Ishikawa (cell line): Measurements from ENCODE around the gene MACROH2A2.

Experiments
- CEBPB ChIP-seq: IDR thresholded peaks from 2 replicates; pipeline ENCODE4 v1.6.1; 2012
- CREB1 ChIP-seq: IDR thresholded peaks from 2 replicates; pipeline ENCODE4 v1.6.1; 2012; ENCODE audit warnings: low read depth
- EGR1 ChIP-seq: IDR thresholded peaks from 2 replicates; pipeline ENCODE4 v1.6.1; 2012
- EP300 ChIP-seq: IDR thresholded peaks from 2 replicates; pipeline ENCODE4 v1.6.1; 2012; ENCODE audit warnings: borderline replicate concordance
- FOXM1 ChIP-seq: IDR thresholded peaks from 2 replicates; pipeline ENCODE4 v1.6.1; 2012; ENCODE audit warnings: low read depth, borderline replicate concordance
- NFIC ChIP-seq: IDR thresholded peaks from 2 replicates; pipeline ENCODE4 v1.6.1; 2012
- RAD21 ChIP-seq: IDR thresholded peaks from 2 replicates; pipeline ENCODE4 v1.6.1; 2012; ENCODE audit warnings: low read depth
- REST ChIP-seq: IDR thresholded peaks from 2 replicates; pipeline ENCODE4 v1.6.1; 2012; ENCODE audit warnings: low read depth, mild to moderate bottlenecking
- TAF1 ChIP-seq: IDR thresholded peaks from 2 replicates; pipeline ENCODE4 v1.6.1; 2012; ENCODE audit warnings: low read depth, mild to moderate bottlenecking
- TCF12 ChIP-seq: IDR thresholded peaks from 2 replicates; pipeline ENCODE4 v1.6.1; 2012; ENCODE audit warnings: low read depth
- TEAD4 ChIP-seq: IDR thresholded peaks from 2 replicates; pipeline ENCODE4 v1.6.1; 2012
- YY1 ChIP-seq: IDR thresholded peaks from 2 replicates; pipeline ENCODE4 v1.6.1; 2012; ENCODE audit warnings: low read depth
- ZBTB7A ChIP-seq: IDR thresholded peaks from 2 replicates; pipeline ENCODE4 v1.6.1; 2012; ENCODE audit warnings: low read depth
- TF ChIP-seq, protein P1 (sequence below): IDR thresholded peaks from 2 replicates; pipeline ENCODE4 v1.6.1; 2012
- TF ChIP-seq, protein P2 (sequence below): IDR thresholded peaks from 2 replicates; pipeline ENCODE4 v1.6.1; 2012

MACROH2A2 gene

GRCh38 chr10:70051848-70052247, 798 bp upstream of the MACROH2A2 start:
- TF ChIP-seq, protein P1, sequence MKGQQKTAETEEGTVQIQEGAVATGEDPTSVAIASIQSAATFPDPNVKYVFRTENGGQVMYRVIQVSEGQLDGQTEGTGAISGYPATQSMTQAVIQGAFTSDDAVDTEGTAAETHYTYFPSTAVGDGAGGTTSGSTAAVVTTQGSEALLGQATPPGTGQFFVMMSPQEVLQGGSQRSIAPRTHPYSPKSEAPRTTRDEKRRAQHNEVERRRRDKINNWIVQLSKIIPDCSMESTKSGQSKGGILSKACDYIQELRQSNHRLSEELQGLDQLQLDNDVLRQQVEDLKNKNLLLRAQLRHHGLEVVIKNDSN = no peak

- TF ChIP-seq RAD21 = no peak
- no peak for TF ChIP-seq NFIC
- TF ChIP-seq EGR1 = no peak
- TF ChIP-seq YY1 = peak; percentile 60; the same call in 1 of the 2 replicates
- TF ChIP-seq, protein P1 = no peak
- no peak for TF ChIP-seq TCF12
- no peak for TF ChIP-seq CREB1
- 0 out of 2 replicates have a peak, but pooled peaks have one; percentile 42 for TF ChIP-seq TAF1
- TF ChIP-seq REST = no peak
- TF ChIP-seq ZBTB7A = peak; percentile 70
- TF ChIP-seq TEAD4 = no peak
Observed at GRCh38 chr10:70053218-70053840, 683 bp downstream of the MACROH2A2 start.

DNA sequence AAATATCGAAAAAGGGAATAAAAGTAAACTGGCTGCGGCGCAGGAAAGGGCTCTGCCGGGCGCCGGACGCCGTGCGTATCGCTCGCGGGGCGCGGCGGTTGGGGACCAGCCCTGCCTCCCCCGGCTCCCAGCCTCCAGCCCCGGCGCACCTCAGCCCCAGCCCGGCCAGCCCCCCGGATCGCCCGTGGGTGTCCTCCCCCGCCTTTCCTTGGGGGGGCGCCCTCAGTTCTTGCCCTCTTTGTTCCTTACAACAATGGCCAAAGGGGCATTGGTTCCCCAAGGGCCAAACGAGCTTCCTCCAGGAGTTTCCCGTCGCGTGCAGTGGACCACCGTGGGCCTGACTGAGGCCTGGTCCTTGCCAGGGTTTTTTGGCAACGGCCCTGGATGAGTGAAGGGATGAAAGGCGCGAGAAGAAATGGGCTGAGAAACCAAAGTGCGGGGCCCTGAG, 1.2 kb downstream of the MACROH2A2 start:
- TF ChIP-seq ZBTB7A (no peak; the same call in 1 of the 2 replicates), CEBPB (no peak), EGR1 (no peak), RAD21 (no peak), YY1 (no peak), FOXM1 (no peak), TAF1 (no peak), NFIC (no peak), CREB1 (no peak), REST (no peak), EP300 (no peak), TEAD4 (no peak), TCF12 (no peak)
- TF ChIP-seq, protein P1 = no peak
- TF ChIP-seq, protein P2, sequence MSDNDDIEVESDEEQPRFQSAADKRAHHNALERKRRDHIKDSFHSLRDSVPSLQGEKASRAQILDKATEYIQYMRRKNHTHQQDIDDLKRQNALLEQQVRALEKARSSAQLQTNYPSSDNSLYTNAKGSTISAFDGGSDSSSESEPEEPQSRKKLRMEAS = no peak

DNA sequence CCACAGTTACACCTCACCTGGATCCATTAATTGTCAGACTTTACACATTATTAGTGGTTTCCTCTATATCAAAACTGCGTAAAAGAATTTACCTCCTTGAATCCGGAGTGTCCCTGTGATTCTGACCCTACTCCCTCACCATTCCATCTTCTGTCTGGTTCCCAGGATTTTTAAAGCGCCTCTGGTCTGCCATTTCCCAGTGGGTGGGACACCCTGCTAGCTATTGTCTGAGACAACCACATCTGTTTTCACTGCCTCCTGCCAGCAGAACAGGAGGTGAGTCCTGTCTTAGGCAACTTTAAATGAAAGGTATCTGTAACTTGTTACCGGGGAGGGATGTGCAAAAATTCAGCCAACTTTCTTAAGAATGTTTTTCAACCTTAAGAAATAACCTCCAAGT, 2.3 kb downstream of the MACROH2A2 start:
- TF ChIP-seq, protein P1 = no peak
- no peak for TF ChIP-seq CEBPB

GRCh38 chr10:70055550-70055949, 2.9 kb downstream of the MACROH2A2 start:
- TF ChIP-seq TAF1 = no peak
- no peak for TF ChIP-seq NFIC
- TF ChIP-seq TEAD4 = no peak
- TF ChIP-seq RAD21 = no peak
- no peak for TF ChIP-seq ZBTB7A
- no peak for TF ChIP-seq EGR1
- TF ChIP-seq FOXM1 = no peak
- no peak for TF ChIP-seq YY1
- no peak for TF ChIP-seq REST
- no peak for TF ChIP-seq TCF12
- no peak for TF ChIP-seq CEBPB
- no peak for TF ChIP-seq EP300
- TF ChIP-seq CREB1 = no peak
